Measurements from ENCODE around the gene CUX1.
"Not testable (repeated sequence)": the region's sequence is repeated elsewhere in the genome, so short reads cannot be mapped to it uniquely, and the experiment has no call there.

The CUX1 gene

GRCh38 chr7:101817471-101818286 lies at the start of gene CUX1:
TSS of gene CUX1 (plus strand) at chr7:101817626. CDS start at chr7:101817640, 14 bp downstream.
- peak; percentile 18 for DNase-seq (ENCODE audit: low read depth)

DNA sequence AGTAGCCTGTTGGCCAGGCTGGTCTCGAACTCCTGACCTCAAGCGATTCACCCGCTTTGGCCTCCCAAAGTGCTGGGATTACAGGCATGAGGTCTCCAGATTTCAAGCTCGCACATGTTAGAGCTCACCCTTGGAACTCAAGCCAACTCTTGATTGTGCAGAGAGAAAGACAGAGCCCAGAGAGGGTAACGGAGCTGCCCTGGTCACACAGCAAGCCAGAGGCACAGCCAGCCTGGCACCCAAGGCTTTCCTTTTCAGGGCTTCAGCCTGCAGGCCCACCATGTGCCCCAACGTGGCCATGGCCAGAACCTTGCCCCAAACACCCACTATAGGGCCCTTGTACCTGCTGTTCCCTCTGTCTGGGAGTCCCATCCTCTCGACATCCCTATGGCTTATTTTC lies 49.1 kb upstream of the CUX1 start:
- no peak for DNase-seq (ENCODE audit: low read depth)

DNA sequence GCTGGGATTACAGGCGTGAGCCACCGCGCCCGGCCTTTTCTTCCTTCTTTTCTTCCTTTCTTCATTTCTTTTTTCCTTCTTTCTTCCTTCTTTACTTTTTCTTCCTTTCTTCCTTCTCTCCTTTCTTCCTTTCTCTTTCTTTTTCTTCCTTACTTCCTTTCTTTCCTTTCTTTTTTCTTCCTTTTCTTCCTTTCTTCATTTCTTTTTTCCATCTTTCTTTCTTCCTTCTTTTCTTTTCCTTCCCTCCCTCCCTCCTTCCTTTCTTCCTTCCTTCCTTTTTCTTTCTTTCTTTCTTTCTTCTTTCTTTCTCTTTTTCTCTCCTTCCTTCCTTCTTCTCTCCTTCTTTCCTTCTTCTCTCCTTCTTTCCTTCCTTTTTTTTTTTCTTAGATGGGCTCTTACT lies 47.0 kb upstream of the CUX1 start:
- no peak for DNase-seq (ENCODE audit: low read depth)

DNA sequence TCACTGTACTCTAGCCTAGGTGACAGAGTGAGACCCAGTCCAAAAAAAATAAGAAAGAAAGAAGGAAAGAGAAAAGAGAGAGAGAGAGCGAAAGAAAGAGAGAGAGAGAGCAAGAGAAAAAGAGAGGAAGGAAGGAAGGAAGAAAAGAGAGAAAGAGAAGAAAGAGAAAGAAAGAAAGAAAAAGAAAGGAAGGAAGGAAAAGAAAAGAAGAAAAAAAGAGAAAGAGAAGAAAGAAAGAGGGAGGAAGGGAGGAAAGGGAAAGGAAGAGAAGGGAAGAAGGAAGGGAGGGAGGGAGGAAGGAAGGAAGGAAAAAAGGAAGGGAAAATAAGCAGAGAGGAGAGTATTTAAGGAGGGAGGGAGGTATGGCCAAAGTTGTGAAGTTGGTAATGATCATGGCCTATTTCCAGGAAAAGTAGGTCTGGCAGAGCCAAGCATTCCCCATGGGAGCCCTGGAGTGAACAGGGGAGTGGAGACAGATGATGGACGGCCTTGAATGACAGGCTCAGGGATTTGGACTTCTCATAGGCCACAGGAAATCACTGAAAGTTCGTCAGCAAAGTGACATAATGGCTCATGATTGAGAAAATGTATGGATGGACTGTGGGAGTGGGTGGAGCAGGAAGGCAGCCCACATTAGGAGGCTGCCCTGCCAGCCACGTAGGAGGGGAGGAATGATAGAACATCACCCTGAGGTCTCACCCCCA lies 44.8 kb upstream of the CUX1 start:
- no peak for DNase-seq (ENCODE audit: low read depth)

- DNase-seq (ENCODE audit: low read depth) = no peak
Observed at GRCh38 chr7:101775181-101775580, 42.2 kb upstream of the CUX1 start.

DNA sequence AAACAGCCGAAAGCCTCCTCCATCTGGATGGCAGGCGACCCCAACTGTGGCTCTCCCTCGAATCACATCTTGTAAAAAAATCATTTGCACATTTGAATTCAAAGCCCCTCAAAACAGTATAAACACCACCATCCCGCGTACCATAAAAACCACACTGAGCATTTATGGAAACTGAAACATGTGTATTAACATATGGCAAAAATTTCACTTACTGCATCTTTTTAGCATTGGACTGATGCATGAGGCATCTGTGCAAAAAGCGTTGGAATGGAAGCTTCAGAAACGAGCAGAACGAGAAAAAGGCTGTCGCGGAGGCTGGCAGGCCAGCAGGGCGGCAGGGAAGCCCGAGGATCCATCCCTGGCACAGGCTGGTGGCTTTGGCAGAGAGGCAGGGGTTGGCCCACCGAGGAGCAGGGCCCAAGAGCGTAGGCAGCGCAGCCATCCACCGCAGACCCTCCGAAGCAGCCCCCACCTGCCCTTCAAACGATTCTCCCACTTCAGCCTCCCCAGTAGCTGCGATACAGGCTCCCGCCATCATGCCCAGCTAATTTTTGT lies 39.3 kb upstream of the CUX1 start:
- DNase-seq (ENCODE audit: low read depth) = no peak

GRCh38 chr7:101779267-101779666 lies 38.2 kb upstream of the CUX1 start:
- DNase-seq (ENCODE audit: low read depth) = no peak

- no peak for DNase-seq (ENCODE audit: low read depth)
Observed at GRCh38 chr7:101780281-101780680, 37.1 kb upstream of the CUX1 start.

DNA sequence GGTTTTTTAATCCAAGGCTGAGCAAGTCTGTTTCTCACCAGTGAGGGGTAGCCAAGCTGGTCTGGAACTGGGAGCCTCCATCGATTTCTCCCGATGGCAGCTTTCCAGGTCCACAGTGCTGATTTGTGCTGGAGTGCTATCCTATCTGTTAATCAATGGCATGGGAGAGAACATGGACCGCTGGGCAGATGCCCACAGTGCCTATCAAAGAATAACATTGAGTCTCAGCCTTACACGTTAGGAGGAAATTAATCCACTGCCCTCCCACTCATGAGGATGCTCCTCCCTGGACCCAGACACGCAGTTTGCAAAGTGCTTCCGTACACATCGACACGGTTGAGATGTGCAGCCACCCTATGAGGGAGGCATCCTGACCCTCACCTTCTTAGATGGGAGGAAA lies 36.0 kb upstream of the CUX1 start:
- DNase-seq (ENCODE audit: low read depth) = no peak

DNA sequence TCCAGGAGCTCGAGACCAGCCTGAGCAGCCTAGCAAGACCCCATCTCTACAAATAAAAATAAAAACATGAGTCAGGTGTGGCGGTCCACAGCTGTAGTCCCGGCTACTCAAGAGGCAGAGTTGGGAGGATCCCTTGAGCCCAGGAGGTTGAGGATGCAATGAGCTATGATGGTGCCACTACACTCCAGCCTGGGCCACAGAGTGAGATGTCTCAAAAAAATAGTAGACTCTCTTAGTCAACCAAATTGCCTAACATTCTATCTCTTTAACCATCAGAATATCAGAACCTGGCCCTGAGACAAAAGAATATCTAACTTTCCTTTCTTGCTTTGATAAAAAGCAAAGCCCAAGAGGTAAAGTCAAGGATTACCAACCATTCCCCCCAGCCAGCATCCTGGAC lies 35.0 kb upstream of the CUX1 start:
- no peak for DNase-seq (ENCODE audit: low read depth)

DNA sequence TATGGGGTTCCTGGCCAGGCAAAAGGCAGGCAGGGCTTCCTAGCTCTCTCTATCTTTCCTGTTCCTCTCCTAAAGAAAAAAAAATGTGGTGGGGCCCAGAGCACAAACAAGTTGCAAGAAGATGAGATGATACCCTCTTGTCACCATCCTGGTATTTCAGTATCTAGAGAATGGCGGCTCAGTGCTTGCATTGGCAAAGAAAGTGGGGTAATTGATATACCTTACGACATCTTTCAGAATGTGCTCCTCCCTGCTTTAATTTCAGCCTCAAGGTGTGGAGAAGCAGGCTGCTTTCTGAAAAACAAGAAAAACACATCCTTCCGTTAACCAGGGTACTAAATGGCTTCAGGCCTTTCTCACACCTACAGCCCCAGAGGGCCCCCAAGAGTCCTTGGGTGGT lies 34.5 kb upstream of the CUX1 start:
- DNase-seq (ENCODE audit: low read depth) = no peak

DNA sequence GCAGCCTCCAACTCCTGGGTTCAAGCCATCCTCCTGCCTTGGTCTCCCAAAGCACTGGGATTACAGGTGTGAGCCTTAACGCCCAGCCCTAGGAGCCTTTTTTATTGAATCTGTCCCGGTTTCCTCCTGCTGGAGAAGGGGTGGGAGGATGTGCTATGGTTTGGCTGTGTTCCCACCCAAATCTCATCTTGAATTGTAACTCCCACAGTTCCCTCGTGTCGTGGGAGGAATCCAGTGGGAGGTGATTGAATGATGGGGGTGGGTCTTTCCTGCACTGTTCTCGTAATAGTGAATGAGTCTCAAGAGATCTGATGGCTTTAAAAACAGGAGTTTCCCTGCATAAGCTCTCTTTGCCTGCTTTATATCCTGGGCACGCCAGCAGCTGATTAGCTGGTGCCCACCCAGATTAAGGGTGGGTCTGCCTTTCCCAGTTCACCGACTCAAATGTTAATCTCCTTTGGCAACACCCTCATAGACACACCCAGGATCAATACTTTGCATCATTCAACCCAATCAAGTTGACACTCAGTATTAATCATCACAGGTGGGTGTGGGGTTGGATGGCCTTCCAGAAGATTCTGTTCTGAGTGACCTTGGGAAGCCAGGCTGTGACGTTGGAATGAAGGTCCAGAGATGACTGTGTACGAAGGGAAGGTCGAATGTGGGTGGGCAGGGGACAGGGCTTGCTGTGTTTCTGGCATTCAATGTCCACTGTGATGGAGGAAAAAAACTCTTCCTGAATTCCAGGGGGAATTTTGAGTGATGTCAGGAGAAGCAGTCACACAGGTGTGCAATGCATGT lies 33.8 kb upstream of the CUX1 start:
- no peak for DNase-seq (ENCODE audit: low read depth)

- DNase-seq (ENCODE audit: low read depth) = no peak
Observed at GRCh38 chr7:101784292-101785127, 32.9 kb upstream of the CUX1 start.

- no peak for DNase-seq (ENCODE audit: low read depth)
Observed at GRCh38 chr7:101787864-101788263, 29.6 kb upstream of the CUX1 start.

DNA sequence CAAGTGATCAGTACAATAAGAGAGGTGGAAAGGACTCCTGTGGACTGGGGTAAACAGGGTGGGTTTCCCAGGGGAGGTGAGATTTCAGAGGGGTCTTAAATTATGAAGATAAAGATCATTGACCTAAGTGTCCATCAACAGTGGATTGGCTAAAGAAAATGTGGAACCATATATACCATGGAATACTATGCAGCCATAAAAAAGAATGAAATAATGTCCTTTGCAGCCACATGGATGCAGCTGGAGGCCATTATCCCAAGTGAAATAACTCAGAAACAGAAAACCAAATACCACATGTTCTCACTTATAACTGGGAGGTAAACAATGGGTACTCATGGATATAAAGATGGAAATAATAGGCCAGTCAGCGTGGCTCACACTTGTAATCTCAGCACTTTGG lies 28.9 kb upstream of the CUX1 start:
- no peak for DNase-seq (ENCODE audit: low read depth)

- no peak for DNase-seq (ENCODE audit: low read depth)
Observed at GRCh38 chr7:101790566-101791293, 26.7 kb upstream of the CUX1 start.

- no peak for DNase-seq (ENCODE audit: low read depth)
Observed at GRCh38 chr7:101792051-101792681, 25.3 kb upstream of the CUX1 start.

- not testable (repeated sequence) for DNase-seq (ENCODE audit: low read depth)
Observed at GRCh38 chr7:101792682-101793071, 24.7 kb upstream of the CUX1 start.

DNA sequence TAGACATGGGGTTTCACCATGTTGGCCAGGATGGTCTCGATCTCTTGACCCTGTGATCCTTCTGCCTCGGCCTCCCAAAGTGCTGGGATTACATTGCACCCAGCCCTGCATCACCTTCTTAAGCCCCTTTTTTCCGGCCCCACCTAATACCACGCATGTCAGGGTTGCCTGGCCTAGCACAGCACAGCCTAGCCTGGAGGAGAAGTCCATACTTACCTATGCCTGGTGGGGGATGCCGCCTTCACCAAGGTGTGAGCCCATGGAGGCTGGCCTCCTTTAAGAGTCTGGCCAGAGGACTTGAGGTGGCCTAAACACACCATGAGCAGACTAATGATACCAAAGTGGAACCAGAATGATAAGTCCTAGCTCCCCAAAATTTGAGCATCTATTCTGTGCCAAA lies 22.0 kb upstream of the CUX1 start:
- no peak for DNase-seq (ENCODE audit: low read depth)

GRCh38 chr7:101798173-101798572 lies 19.3 kb upstream of the CUX1 start:
- not testable (repeated sequence) for DNase-seq (ENCODE audit: low read depth)
